Smooth muscle cell (in vitro differentiated cells): ENCODE results near the gene FAR2. TPM values are rescaled to one million over a fixed set of nuclear protein-coding genes. Genes with fewer than 3 reads are reported as not detected.

ENCODE experiments used
- DNase-seq: peaks from one replicate; lab custom pipeline; 2025; ENCODE audit not compliant: unreplicated experiment; lab: John Stamatoyannopoulos, UW
- H2AFZ ChIP-seq: fragments of 200-600 bp; sonication (generic); 2 replicates; pipeline ENCODE4 v1.6.0; 2016; ENCODE audit warnings: antibody characterized with exemption, low read depth, mild to moderate bottlenecking
- H3F3A ChIP-seq: fragments of 200-600 bp; sonication (generic); 2 replicates; pipeline ENCODE4 v1.6.0; 2017; ENCODE audit warnings: antibody characterized with exemption, low read depth
- H3K27ac ChIP-seq: fragments of 200-600 bp; sonication (generic); 2 replicates; pipeline ENCODE4 v1.5.1; 2016; ENCODE audit warnings: low read depth, mild to moderate bottlenecking
- H3K27me3 ChIP-seq: fragments of 200-600 bp; sonication (generic); 2 replicates; pipeline ENCODE4 v1.6.1; 2016; ENCODE audit warnings: low read depth, mild to moderate bottlenecking
- H3K36me3 ChIP-seq: fragments of 200-600 bp; sonication (generic); 2 replicates; pipeline ENCODE4 v1.5.1; 2016; ENCODE audit warnings: low read depth
- H3K4me1 ChIP-seq: fragments of 200-600 bp; sonication (generic); 2 replicates; pipeline ENCODE4 v1.5.1; 2016; ENCODE audit warnings: low read depth
- H3K4me2 ChIP-seq: fragments of 200-600 bp; sonication (generic); 2 replicates; pipeline ENCODE4 v1.6.0; 2016; ENCODE audit warnings: mild to moderate bottlenecking
- H3K4me3 ChIP-seq: fragments of 200-600 bp; sonication (generic); 2 replicates; pipeline ENCODE4 v1.5.1; 2016; ENCODE audit warnings: mild to moderate bottlenecking
- H3K79me2 ChIP-seq: fragments of 200-600 bp; sonication (generic); 2 replicates; pipeline ENCODE4 v1.6.0; 2016; ENCODE audit warnings: low read depth, mild to moderate bottlenecking
- H3K9ac ChIP-seq: fragments of 200-600 bp; sonication (generic); 2 replicates; pipeline ENCODE4 v1.6.0; 2016; ENCODE audit warnings: low read depth
- H3K9me3 ChIP-seq: fragments of 200-600 bp; sonication (generic); replicated peaks from 2 replicates; pipeline ENCODE4 v1.5.1; 2016; ENCODE audit warnings: low read depth
- H4K20me1 ChIP-seq: fragments of 200-600 bp; sonication (generic); 2 replicates; pipeline ENCODE4 v1.6.0; 2016; ENCODE audit warnings: low read depth
- CTCF ChIP-seq: fragments of 200-600 bp; sonication (generic); IDR thresholded peaks from 2 replicates; pipeline ENCODE4 v1.5.1; 2017; ENCODE audit warnings: borderline replicate concordance, mild to moderate bottlenecking, antibody characterized with exemption; ENCODE audit not compliant: insufficient read depth, poor library complexity, severe bottlenecking
- WGBS: methylation state at CpG from one replicate; pipeline ENCODE4 v1.1.7; 2016; ENCODE audit warnings: low lambda C conversion rate; 5-methylcytosine and 5-hydroxymethylcytosine counted together
- polyA plus RNA-seq: library from polyadenylated mRNA; unstranded; fragments of >200 nt; fragmentation: Nextera tagmentation; extraction: Ambion mirVana; gene quantifications from 2 replicates; pipeline ENCODE4 v1.2.1, GENCODE V29; 2016
- total RNA-seq: library from RNA; depleted of rRNA; stranded (reverse); fragments of >200 nt; gene quantifications from 2 replicates; pipeline ENCODE4 v1.2.3, GENCODE V29; 2014

The FAR2 gene
- total and polyA plus RNA-seq, 2 experiments from 2014 or later = 1.5 to 8.5 TPM

- TF ChIP-seq CTCF = no peak
- H3K9me3 ChIP-seq = no peaks in the 10 kb centered on the region
- no peaks in the 10 kb centered on the region for H3K4me1 ChIP-seq
- H3K4me3 ChIP-seq = no peak overlapping the region
- H3K79me2 ChIP-seq = no peaks in the 10 kb centered on the region
- H4K20me1 ChIP-seq = no peaks in the 10 kb centered on the region
- H3K27me3 ChIP-seq = no peaks in the 10 kb centered on the region
- no peak for DNase-seq
- no peak overlapping the region for H3K9ac ChIP-seq
- no peaks in the 10 kb centered on the region for H3F3A ChIP-seq
- H3K4me2 ChIP-seq = no peak overlapping the region
- 86% methylated on average over 3 of the region's 3 CpGs for WGBS
- H2AFZ ChIP-seq = no peak overlapping the region
- no peaks in the 10 kb centered on the region for H3K36me3 ChIP-seq
- no peak overlapping the region for H3K27ac ChIP-seq
Measured at GRCh38 chr12:29229937-29230336, 80.9 kb downstream of the FAR2 start.

- H3K27me3 ChIP-seq = no peaks in the 10 kb centered on the region
- no peaks in the 10 kb centered on the region for H3K9me3 ChIP-seq
- DNase-seq = no peak
- no peak overlapping the region for H3K4me3 ChIP-seq
- no peaks in the 10 kb centered on the region for H3F3A ChIP-seq
- H3K79me2 ChIP-seq = no peaks in the 10 kb centered on the region
- H3K9ac ChIP-seq = no peak overlapping the region
- H3K4me2 ChIP-seq = no peak overlapping the region
- H2AFZ ChIP-seq = no peak overlapping the region
- 87% methylated on average over 2 of the region's 2 CpGs for WGBS
- H4K20me1 ChIP-seq = no peaks in the 10 kb centered on the region
- no peaks in the 10 kb centered on the region for H3K4me1 ChIP-seq
- H3K27ac ChIP-seq = no peak overlapping the region
- TF ChIP-seq CTCF = no peak
- H3K36me3 ChIP-seq = no peaks in the 10 kb centered on the region
Measured at GRCh38 chr12:29230800-29231560, 81.9 kb downstream of the FAR2 start.

- no peaks in the 10 kb centered on the region for H4K20me1 ChIP-seq
- H3K36me3 ChIP-seq = no peaks in the 10 kb centered on the region
- 98% methylated on average over 3 of the region's 3 CpGs for WGBS
- H3K4me3 ChIP-seq = no peak overlapping the region
- no peaks in the 10 kb centered on the region for H3K9me3 ChIP-seq
- H3K27me3 ChIP-seq = no peaks in the 10 kb centered on the region
- no peaks in the 10 kb centered on the region for H3K4me1 ChIP-seq
- DNase-seq = no peak
- H3K9ac ChIP-seq = no peak overlapping the region
- H2AFZ ChIP-seq = no peak overlapping the region
- no peaks in the 10 kb centered on the region for H3F3A ChIP-seq
- no peak overlapping the region for H3K4me2 ChIP-seq
- H3K79me2 ChIP-seq = no peaks in the 10 kb centered on the region
- no peak overlapping the region for H3K27ac ChIP-seq
- no peak for TF ChIP-seq CTCF
Measured at GRCh38 chr12:29232086-29232485, 83.0 kb downstream of the FAR2 start.

- Histone ChIP-seq H3K4me3 (no peak overlapping the region), H3K27ac (no peak overlapping the region), H3K4me2 (no peak overlapping the region), H2AFZ (no peak overlapping the region), H3K9ac (no peak overlapping the region), H3K9me3 (no peaks in the 10 kb centered on the region), H3K4me1 (peaks cover 8% of the 10 kb centered on the region), H3F3A (no peaks in the 10 kb centered on the region), H4K20me1 (no peaks in the 10 kb centered on the region), H3K36me3 (no peaks in the 10 kb centered on the region), H3K27me3 (no peaks in the 10 kb centered on the region), H3K79me2 (no peaks in the 10 kb centered on the region)
- no peak for DNase-seq
- WGBS = 94% methylated on average over 2 of the region's 2 CpGs
- TF ChIP-seq CTCF = no peak
Measured at GRCh38 chr12:29234552-29234951, 85.5 kb downstream of the FAR2 start.
